Naive thymus-derived CD8-positive, alpha-beta T cell (primary cell): ENCODE results near the gene FBXO28. TPM values are rescaled to one million over a fixed set of nuclear protein-coding genes. Genes with fewer than 3 reads are reported as not detected.
A peak's percentile ranks its signal among the peaks of the same experiment; 100 is the strongest.

Experiments
- ATAC-seq, 2 donors: fragments of 150-1000 bp; cut with Tn5 transposase in 1 of 2; sonication (Bioruptor Pico), chemical (Tn5 transposase) in 1 of 2; 1 replicate in 1 of 2; 2 replicates in 1 of 2; pipeline ENCODE4 v1.10.0; 2021; ENCODE audit warnings: mild to moderate bottlenecking in 2 of 2, moderate library complexity in 2 of 2
- POLR2A ChIA-PET: fragments of 350-600 bp; sonication (Branson Sonifier 250); formaldehyde crosslinking; loops from one replicate; lab custom pipeline; 2021; ENCODE audit warnings: antibody characterized with exemption; lab: Charles Lee
- DNase-seq, 10 donors: peaks; one replicate each; pipeline versions ENCODE4 v3.0.0 to v3.0.0-alpha.2; 2020 to 2022
- H3K27ac Mint-ChIP-seq, 10 donors: one replicate each; pipeline ENCODE4 v1.8.0; 2020 to 2022; ENCODE audit warnings: mild to moderate bottlenecking in 10 of 10, mixed read lengths in 10 of 10, moderate library complexity in 4 of 10, inconsistent platforms in 1 of 10
- H3K27me3 Mint-ChIP-seq, 5 donors: one replicate each; pipeline ENCODE4 v1.8.0; 2021 to 2022; ENCODE audit warnings: mixed read lengths in 5 of 5
- H3K36me3 Mint-ChIP-seq, 3 donors: one replicate each; pipeline ENCODE4 v1.8.0; 2020 to 2022; ENCODE audit warnings: mixed read lengths in 3 of 3, mild to moderate bottlenecking in 2 of 3, inconsistent platforms in 1 of 3
- H3K4me1 Mint-ChIP-seq, 4 donors: one replicate each; pipeline ENCODE4 v1.8.0; 2021 to 2022; ENCODE audit warnings: mixed read lengths in 4 of 4
- H3K4me3 Mint-ChIP-seq, 10 donors: one replicate each; pipeline ENCODE4 v1.8.0; 2020 to 2022; ENCODE audit warnings: mild to moderate bottlenecking in 10 of 10, mixed read lengths in 10 of 10, moderate library complexity in 6 of 10, inconsistent platforms in 1 of 10
- H3K9me3 Mint-ChIP-seq, 9 donors: one replicate each; pipeline ENCODE4 v1.8.0; 2020 to 2022; ENCODE audit warnings: mixed read lengths in 9 of 9, mild to moderate bottlenecking in 3 of 9, inconsistent platforms in 1 of 9, moderate library complexity in 1 of 9
- polyA plus RNA-seq, 3 donors: library from polyadenylated mRNA; unstranded; fragments of 300-500 nt; fragmentation: Illumina TruSeq; gene quantifications; one replicate each; pipeline ENCODE4 v1.2.3, GENCODE V29; 2021
- total RNA-seq, 8 experiments: library from RNA in 2 of 8; stranded (reverse) in 2 of 8; gene quantifications; one replicate each; pipeline ENCODE4 v1.2.3 and lab custom pipeline; 2021 to 2026

Gene FBXO28
- total and polyA plus RNA-seq, 5 experiments from 2014 or later = 15.5 to 45.9 (median 16.1) TPM

DNA sequence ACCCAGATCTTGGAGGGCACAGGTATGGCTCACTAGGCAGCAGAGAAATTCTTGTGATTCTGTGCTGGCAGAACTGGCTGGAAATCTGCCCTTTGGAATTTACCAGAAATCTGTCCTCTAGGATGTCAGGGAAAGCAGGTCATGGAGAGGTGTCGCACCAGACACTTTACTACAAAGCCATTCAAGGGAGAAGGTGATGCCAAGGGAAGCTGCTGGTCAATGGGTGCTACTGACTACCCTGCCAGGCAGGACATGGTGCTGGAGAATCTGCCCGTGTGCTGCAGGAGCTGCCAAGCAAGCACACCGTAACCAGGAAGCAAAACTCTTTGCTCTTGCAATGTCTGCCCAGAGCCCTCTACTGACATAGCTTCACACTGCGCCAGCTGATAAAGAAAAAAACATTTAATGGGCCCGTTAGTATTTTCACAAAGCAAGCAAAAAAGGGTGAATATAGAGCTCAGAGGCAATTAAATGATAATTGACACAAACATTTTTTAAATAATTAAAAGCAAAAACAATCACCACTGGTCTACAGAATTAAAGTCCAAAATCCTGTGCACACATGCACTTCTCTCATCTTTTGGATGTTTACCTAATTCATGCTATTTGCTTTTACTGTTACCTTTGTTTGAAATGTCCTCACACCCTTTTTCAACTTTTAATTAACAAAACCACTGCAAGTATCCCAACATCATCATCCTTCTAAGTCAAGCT, 7.2 kb upstream of the FBXO28 start:
- H3K9me3 Mint-ChIP-seq = no peaks in the 10 kb centered on the region
- no peaks in the 10 kb centered on the region for H3K36me3 Mint-ChIP-seq
- no peak for DNase-seq
- peaks cover 6 to 13% (median 7%) of the 10 kb centered on the region in 5 donors for H3K27me3 Mint-ChIP-seq
- H3K4me3 Mint-ChIP-seq = no peak overlapping the region
- POLR2A ChIA-PET = no interaction called here
- H3K4me1 Mint-ChIP-seq = no peaks in the 10 kb centered on the region
- ATAC-seq = peak; percentile 52 to 70
- H3K27ac Mint-ChIP-seq = no peak overlapping the region

DNA sequence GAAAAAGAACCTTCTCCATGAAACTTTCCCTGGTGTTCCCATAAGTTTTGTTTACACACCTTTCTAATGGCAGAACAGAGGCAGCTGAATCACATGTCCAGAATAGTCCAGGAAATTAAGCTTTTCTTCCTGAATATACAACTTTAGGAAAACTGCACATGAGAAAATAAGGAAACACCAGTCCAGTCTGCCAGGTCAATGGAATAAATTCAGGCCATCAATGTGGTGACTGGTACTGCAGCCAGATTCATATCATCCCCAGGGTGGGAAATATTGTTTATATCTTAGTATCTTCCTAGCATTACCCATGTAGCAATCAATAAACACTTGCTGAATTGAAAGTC, 6.7 kb upstream of the FBXO28 start:
- no peak overlapping the region for H3K4me3 Mint-ChIP-seq
- ATAC-seq = no peak
- H3K9me3 Mint-ChIP-seq = no peaks in the 10 kb centered on the region
- peaks cover 6 to 13% (median 7%) of the 10 kb centered on the region in 5 donors for H3K27me3 Mint-ChIP-seq
- POLR2A ChIA-PET = no interaction called here
- no peaks in the 10 kb centered on the region for H3K4me1 Mint-ChIP-seq
- no peak overlapping the region for H3K27ac Mint-ChIP-seq
- H3K36me3 Mint-ChIP-seq = no peaks in the 10 kb centered on the region
- DNase-seq = no peak

DNA sequence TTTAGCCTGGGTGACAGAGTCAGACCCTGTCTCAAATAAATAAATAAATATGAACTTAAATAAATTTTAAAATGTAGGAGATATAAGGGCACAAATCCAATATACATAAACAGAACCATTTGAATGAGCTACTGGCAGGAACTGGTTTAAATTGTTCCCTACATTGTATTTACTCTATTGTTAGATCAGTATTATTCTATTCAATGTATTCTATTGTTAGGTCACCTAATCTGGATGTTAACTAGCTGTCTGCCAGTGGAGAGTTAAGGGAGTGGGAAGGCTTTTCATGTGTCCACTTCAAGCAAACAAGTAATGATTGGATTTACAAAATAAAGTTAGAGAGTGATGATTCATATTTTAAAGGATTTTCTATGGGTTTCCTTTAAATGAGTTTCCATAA, 4.9 kb upstream of the FBXO28 start:
- POLR2A ChIA-PET = no interaction called here
- Mint-ChIP-seq H3K36me3 (no peaks in the 10 kb centered on the region), H3K27ac (no peak overlapping the region), H3K27me3 (peaks cover 0 to 13% (median 7%) of the 10 kb centered on the region in 5 donors), H3K9me3 (no peaks in the 10 kb centered on the region), H3K4me3 (no peak overlapping the region), H3K4me1 (peaks cover 6 to 9% (median 6%) of the 10 kb centered on the region in 4 donors)
- ATAC-seq (no peak), DNase-seq (no peak)

DNA sequence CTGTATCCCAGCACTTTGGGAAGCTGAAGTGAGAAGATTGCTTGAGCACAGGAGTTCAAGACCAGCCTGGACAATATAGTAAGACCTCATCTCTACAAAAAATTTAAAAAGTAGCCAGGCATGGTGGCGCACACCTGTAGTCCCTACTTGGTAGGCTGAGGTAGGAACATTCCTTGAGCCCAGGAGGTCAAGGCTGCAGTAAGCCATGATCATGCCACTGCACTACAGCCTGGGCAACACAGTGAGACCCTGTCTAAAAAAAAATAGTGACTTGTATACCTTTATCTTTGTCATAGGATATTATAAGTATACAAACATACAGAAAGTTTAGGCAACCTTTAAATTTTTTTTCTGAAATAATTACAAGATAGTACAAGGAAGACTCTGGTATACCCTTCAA, 3.9 kb upstream of the FBXO28 start:
- Mint-ChIP-seq H3K4me1 (peaks cover 8 to 13% (median 11%) of the 10 kb centered on the region in 4 donors), H3K27ac (no peak overlapping the region), H3K9me3 (no peaks in the 10 kb centered on the region), H3K4me3 (no peak overlapping the region), H3K36me3 (no peaks in the 10 kb centered on the region), H3K27me3 (peaks cover 0 to 10% (median 6%) of the 10 kb centered on the region in 5 donors)
- DNase-seq (no peak), ATAC-seq (no peak)
- POLR2A ChIA-PET = no interaction called here

DNA sequence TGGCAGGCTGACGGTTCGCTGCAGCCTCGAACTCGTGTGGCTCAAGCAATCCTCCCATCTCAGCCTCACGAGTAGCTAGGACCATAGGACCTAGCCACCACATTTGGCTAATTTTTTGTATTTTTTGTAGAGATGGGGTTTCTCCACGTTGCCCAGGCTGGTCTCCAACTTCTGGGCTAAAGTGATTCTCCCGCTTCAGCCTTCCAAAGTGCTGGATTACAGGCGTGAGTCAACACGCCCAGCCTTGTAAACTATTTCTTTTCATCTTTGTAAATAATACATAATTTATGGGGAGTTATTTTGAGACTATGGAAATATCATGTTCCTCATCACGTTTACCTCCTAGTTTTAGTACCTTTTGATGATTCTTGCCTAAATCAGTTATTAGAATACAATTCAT, 906 bp upstream of the FBXO28 start:
- H3K4me1 Mint-ChIP-seq = peaks cover 8 to 32% (median 27%) of the 10 kb centered on the region in 4 donors
- H3K4me3 Mint-ChIP-seq = peak overlapping the region in 5 of 10 donors; percentile 88 to 96 (median 89)
- peak overlapping the region in 4 of 10 donors; percentile 15 to 90 (median 54) for H3K27ac Mint-ChIP-seq
- H3K36me3 Mint-ChIP-seq = peaks cover 0 to 3% (median 0%) of the 10 kb centered on the region in 3 donors
- H3K9me3 Mint-ChIP-seq = no peaks in the 10 kb centered on the region
- H3K27me3 Mint-ChIP-seq = peaks cover 0 to 9% (median 2%) of the 10 kb centered on the region in 5 donors
- POLR2A ChIA-PET = no interaction called here
- DNase-seq = no peak
- no peak for ATAC-seq

DNA sequence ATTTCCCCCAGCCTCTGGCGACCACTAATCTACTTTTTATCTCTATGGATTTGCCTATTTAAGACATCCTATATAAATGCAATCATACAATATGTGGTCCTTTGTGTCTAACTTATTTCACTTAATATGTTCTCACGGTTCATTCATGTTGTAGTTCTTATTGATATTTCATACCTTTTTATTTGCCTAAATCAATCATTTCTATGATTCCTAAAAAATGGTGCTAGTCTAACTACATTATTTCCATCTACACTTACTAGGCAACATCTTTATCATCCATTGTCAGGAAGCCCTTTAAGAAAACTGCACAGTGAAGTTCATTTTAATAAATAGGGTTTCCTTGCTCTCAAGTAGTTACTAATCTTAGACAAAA, 380 bp upstream of the FBXO28 start:
- ATAC-seq = no peak

DNA sequence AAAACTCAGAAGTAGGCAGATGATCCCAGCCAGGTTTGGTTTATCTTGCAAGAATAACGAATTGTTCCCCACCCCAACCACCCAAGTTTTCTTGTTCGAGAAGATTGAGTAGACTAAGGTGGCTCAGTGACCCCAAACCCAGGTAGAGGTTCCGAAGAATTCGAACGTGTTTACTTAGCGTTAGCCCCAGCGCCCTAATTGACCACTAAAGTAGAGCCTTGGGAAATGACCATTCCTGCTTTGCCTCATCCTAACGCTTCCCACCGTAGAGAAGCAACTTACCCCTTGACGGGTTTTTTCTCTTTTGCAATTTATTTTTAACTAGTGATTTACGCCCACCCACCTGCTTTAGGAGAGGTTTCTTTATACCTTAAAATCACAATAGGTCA, 870 bp downstream of the FBXO28 start:
- peaks cover 11 to 42% (median 33%) of the 10 kb centered on the region in 4 donors for H3K4me1 Mint-ChIP-seq
- ATAC-seq = peak in 1 of 2 donors; percentile 5
- peaks cover 1 to 17% (median 2%) of the 10 kb centered on the region in 3 donors for H3K36me3 Mint-ChIP-seq
- H3K4me3 Mint-ChIP-seq = peak overlapping the region; percentile 85 to 96 (median 89)
- H3K9me3 Mint-ChIP-seq = no peaks in the 10 kb centered on the region
- peak overlapping the region; percentile 87 to 96 (median 90) for H3K27ac Mint-ChIP-seq
- peaks cover 0 to 5% (median 0%) of the 10 kb centered on the region in 5 donors for H3K27me3 Mint-ChIP-seq
- DNase-seq = peak in 1 of 10 donors; percentile 10
- POLR2A ChIA-PET = interaction anchor here (1.2 to 2.3 kb wide), 3 partner anchors 68 to 215 kb away, joined by 8 to 12 read pairs (median 9); partner anchors contain the start of genes DEGS1 and NVL

More for the DNA sequence above, 380 bp upstream of the FBXO28 start:
- H3K36me3 Mint-ChIP-seq = peaks cover 0 to 6% (median 0%) of the 10 kb centered on the region in 3 donors
- peaks cover 0 to 5% (median 2%) of the 10 kb centered on the region in 5 donors for H3K27me3 Mint-ChIP-seq
- H3K4me3 Mint-ChIP-seq = peak overlapping the region; percentile 85 to 96 (median 89)
- peak overlapping the region; percentile 87 to 96 (median 92) for H3K27ac Mint-ChIP-seq
- H3K4me1 Mint-ChIP-seq = peaks cover 8 to 35% (median 27%) of the 10 kb centered on the region in 4 donors
- no peaks in the 10 kb centered on the region for H3K9me3 Mint-ChIP-seq
- POLR2A ChIA-PET = interaction anchor here (0.8 to 2.2 kb wide), 3 partner anchors 69 to 268 kb away, joined by 3 to 12 read pairs (median 9); partner anchors contain the start of genes DEGS1, NVL and TP53BP2
- no peak for DNase-seq

DNA sequence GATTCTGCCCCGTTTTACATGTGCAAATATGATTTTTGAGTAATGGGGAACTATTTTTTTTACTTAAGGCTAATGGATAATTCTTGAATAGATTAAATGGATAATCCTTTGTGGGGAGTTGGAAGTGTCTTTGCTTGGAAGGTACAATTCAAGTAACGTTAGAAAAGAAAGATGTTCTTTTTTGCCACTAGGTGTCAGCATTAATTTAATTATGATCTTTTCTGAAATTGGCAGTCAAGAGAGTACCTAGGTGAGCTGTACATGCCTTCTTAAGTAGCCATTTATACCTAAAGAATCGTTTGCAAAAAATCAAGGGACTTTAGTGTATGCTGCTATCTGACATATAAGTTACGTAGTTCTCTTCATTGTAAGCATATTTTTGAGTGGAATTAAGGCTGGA, 2.2 kb downstream of the FBXO28 start:
- DNase-seq = peak in 3 of 10 donors; percentile 61 to 64 (median 62)
- peak overlapping the region; percentile 36 to 82 (median 68) for H3K4me3 Mint-ChIP-seq
- H3K4me1 Mint-ChIP-seq = peaks cover 16 to 52% (median 39%) of the 10 kb centered on the region in 4 donors
- peaks cover 0 to 3% (median 0%) of the 10 kb centered on the region in 5 donors for H3K27me3 Mint-ChIP-seq
- no peaks in the 10 kb centered on the region for H3K9me3 Mint-ChIP-seq
- peaks cover 5 to 28% (median 5%) of the 10 kb centered on the region in 3 donors for H3K36me3 Mint-ChIP-seq
- POLR2A ChIA-PET = interaction anchor here (1.3 to 2.3 kb wide), 3 partner anchors 71 to 217 kb away, joined by 3 to 8 read pairs (median 6); partner anchors contain the start of gene NVL
- peak overlapping the region in 9 of 10 donors; percentile 45 to 90 (median 77) for H3K27ac Mint-ChIP-seq
- ATAC-seq = peak; percentile 25 to 42

DNA sequence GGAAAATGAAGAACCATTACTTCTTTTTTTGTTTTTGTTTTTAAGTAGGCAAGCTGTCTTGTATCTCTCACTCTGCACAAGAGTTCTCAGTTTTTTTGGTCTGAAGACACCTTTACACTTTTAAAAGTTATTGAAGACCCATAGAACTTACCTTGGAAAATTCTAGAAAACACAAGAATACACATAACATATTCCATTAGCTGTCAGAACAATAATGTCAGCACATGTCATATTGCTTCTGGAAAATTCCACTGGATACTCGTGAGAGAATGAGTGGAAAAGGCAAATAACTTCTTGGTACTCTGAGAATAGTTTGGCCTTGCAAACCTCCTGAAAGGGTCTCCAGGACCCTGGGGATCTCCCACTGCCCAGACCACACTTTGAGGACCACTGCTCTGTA, 4.8 kb downstream of the FBXO28 start:
- DNase-seq = no peak
- peaks cover 14 to 61% (median 45%) of the 10 kb centered on the region in 4 donors for H3K4me1 Mint-ChIP-seq
- no peaks in the 10 kb centered on the region for H3K27me3 Mint-ChIP-seq
- no peaks in the 10 kb centered on the region for H3K9me3 Mint-ChIP-seq
- ATAC-seq = no peak
- no peak overlapping the region for H3K4me3 Mint-ChIP-seq
- H3K36me3 Mint-ChIP-seq = peaks cover 5 to 38% (median 5%) of the 10 kb centered on the region in 3 donors
- H3K27ac Mint-ChIP-seq = no peak overlapping the region
- POLR2A ChIA-PET = no interaction called here

DNA sequence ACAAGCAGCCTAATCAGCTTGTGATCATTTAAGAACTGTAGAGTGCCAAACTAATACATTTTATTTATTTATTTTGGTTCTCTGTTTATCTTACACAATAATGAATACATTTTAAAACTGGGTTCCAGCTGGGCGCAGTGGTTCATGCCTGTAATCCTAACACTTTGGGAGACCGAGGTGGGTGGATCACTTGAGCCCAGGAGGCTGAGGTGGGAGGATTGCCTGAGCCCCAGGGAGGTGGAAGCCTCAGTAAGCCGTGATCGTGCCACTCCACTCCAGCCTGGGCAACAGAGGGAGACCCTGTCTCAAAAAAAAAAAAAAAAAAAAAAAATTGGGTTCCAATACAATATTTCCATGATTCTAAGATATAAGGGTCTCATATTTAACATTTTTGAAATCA, 9.2 kb downstream of the FBXO28 start:
- no peak overlapping the region for H3K27ac Mint-ChIP-seq
- DNase-seq (no peak), ATAC-seq (no peak)
- H3K27me3 Mint-ChIP-seq = no peaks in the 10 kb centered on the region
- peaks cover 5 to 56% (median 7%) of the 10 kb centered on the region in 3 donors for H3K36me3 Mint-ChIP-seq
- POLR2A ChIA-PET = interaction anchor here (0.7 kb wide), 1 partner anchor 8 kb away, joined by 7 read pairs; no protein-coding TSS in a partner anchor
- H3K9me3 Mint-ChIP-seq = no peaks in the 10 kb centered on the region
- H3K4me1 Mint-ChIP-seq = peaks cover 18 to 51% (median 46%) of the 10 kb centered on the region in 4 donors
- no peak overlapping the region for H3K4me3 Mint-ChIP-seq

DNA sequence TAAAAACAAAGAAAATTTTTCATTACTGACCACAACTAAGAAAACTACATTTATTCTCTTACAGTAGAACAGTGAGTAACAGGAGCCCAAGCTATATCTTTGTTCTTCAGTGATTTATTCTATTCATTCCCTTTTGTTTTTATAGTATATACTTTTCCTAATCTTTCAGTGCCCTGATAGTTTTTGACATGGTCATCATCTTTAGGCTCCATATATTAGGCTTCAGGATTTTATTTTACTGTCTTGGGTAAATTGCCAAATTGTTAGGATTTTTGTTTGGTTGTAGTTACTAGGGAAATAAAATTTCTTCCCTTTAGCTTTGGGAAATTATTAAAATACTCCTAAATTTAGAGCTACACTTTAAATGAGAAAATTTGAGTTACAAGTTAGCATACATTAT, 10.3 kb downstream of the FBXO28 start:
- DNase-seq (no peak), ATAC-seq (no peak)
- Mint-ChIP-seq H3K9me3 (no peaks in the 10 kb centered on the region), H3K36me3 (peaks cover 5 to 49% (median 7%) of the 10 kb centered on the region in 3 donors), H3K27ac (no peak overlapping the region), H3K27me3 (no peaks in the 10 kb centered on the region), H3K4me1 (peaks cover 18 to 51% (median 43%) of the 10 kb centered on the region in 4 donors), H3K4me3 (peak overlapping the region in 1 of 10 donors; percentile 20)
- POLR2A ChIA-PET = no interaction called here

DNA sequence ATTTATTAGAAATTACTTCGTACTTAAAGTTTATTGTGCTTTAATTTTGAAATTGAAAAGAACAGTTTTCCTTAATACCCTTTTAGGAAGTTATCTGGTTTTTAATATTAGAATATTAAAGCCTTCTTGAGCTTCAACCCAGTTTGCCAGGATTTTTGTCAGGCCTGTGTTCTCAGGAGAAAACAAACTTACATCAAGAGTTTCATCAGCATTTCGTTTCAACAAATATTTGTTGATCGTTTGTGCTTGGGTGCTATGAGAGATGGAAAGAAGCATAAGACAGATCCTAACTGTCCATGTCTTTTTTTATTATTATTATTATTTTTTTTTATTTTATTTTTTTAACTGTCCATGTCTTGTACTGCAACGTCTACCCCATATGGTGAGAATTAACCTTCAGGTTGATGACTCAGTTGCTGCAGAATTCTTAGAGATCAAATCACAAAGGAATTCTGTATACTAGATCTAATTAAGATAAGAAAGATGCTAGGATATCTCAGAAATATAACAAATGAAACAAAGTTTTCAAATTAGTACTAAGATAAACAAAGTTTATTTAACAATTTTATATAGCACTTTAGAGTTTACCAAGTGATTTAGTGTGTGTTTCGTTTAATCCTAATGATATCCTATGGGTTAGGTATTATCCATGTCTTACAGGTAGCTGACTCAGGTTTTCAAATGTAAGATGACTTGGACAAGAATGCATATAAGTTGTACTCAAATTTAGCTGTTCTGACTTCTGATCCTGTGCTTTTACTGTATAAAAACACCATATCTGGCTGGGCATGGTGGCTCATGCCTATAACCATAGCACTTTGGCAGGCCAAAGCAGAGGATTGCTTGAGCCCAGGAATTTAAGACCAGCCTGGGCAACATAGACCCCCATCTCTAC, 14.3 kb downstream of the FBXO28 start:
- H3K4me1 Mint-ChIP-seq = peaks cover 8 to 27% (median 19%) of the 10 kb centered on the region in 4 donors
- DNase-seq (no peak), ATAC-seq (no peak)
- H3K27me3 Mint-ChIP-seq = no peaks in the 10 kb centered on the region
- POLR2A ChIA-PET = interaction anchor here (0.9 kb wide), 1 partner anchor 41 kb away, joined by 3 read pairs; no protein-coding TSS in a partner anchor
- H3K36me3 Mint-ChIP-seq = peaks cover 0 to 60% (median 28%) of the 10 kb centered on the region in 3 donors
- no peaks in the 10 kb centered on the region for H3K9me3 Mint-ChIP-seq
- no peak overlapping the region for H3K27ac Mint-ChIP-seq
- no peak overlapping the region for H3K4me3 Mint-ChIP-seq
